Measurements from ENCODE around the gene MACF1. TPM values are rescaled to one million over a fixed set of nuclear protein-coding genes. Genes with fewer than 3 reads are reported as not detected.
A peak's percentile ranks its signal among the peaks of the same experiment; 100 is the strongest.

The MACF1 gene
- total and polyA plus RNA-seq, 7 donors: 38.9 to 162 (median 71.4) TPM

GRCh38 chr1:39268906-39269305, 64.4 kb downstream of the MACF1 start:
- peaks cover 41% of the 10 kb centered on the region for H3K4me1 ChIP-seq
- 52 to 57% (median 56%) methylated on average over 8 of the region's 8 CpGs for WGBS, 3 donors

DNA sequence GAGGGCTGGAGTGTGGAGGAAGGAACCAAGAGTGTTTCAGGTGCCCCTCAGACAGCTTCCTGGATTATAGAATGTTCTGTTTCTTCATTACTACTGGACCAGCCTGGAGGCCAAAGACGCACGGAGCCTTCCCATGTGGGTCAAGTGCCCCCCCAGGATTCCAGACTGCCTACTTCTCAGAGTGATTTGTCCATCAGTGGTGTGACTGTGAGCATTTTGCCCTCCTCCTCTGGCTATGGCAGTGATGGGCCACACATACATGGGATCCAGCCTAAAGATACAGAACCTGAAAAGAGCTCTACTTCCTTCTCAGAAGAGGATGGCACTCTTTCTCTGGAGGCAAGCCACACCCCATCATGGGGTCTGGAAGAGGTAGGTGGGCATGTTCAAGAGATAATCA, 64.9 kb downstream of the MACF1 start:
- peaks cover 41% of the 10 kb centered on the region for H3K4me1 ChIP-seq

More at GRCh38 chr1:39268906-39269305, 64.4 kb downstream of the MACF1 start:
- no peak for ATAC-seq
- Histone ChIP-seq H3K9me3 (no peaks in the 10 kb centered on the region), H3K27ac (peak overlapping the region; percentile 31), H3K4me3 (peak overlapping the region; percentile 37), H3K27me3 (ENCODE audit: insufficient read depth in 3 of 3, low read length in 2 of 3) (no peaks in the 10 kb centered on the region), H3K36me3 (ENCODE audit: insufficient read depth in 1 of 2, low read depth in 1 of 2) (no peaks in the 10 kb centered on the region)
- TF ChIP-seq CTCF (IDR thresholded peaks at IDR 0.05): no peak
- intact Hi-C loops (cut with DNase I): no loop called here
- no peak for DNase-seq

GRCh38 chr1:39269791-39270342, 65.4 kb downstream of the MACF1 start:
- peak; percentile 73 to 87 (median 86) for ATAC-seq
- no peak overlapping the region for H3K4me3 ChIP-seq
- no peak for TF ChIP-seq CTCF (IDR thresholded peaks at IDR 0.05)
- H3K36me3 ChIP-seq (ENCODE audit: insufficient read depth in 1 of 2, low read depth in 1 of 2): no peaks in the 10 kb centered on the region
- H3K9me3 ChIP-seq: no peaks in the 10 kb centered on the region
- DNase-seq: no peak
- H3K4me1 ChIP-seq: peaks cover 41% of the 10 kb centered on the region
- 42 to 76% (median 58%) methylated on average over 4 of the region's 4 CpGs for WGBS, 3 donors
- H3K27ac ChIP-seq: peak overlapping the region; percentile 36
- no peaks in the 10 kb centered on the region for H3K27me3 ChIP-seq (ENCODE audit: insufficient read depth in 3 of 3, low read length in 2 of 3)
- intact Hi-C loops (cut with DNase I): no loop called here

More for the DNA sequence above, 64.9 kb downstream of the MACF1 start:
- Histone ChIP-seq H3K27ac (peak overlapping the region; percentile 36), H3K4me3 (no peak overlapping the region), H3K27me3 (ENCODE audit: insufficient read depth in 3 of 3, low read length in 2 of 3) (no peaks in the 10 kb centered on the region), H3K9me3 (no peaks in the 10 kb centered on the region), H3K36me3 (ENCODE audit: insufficient read depth in 1 of 2, low read depth in 1 of 2) (no peaks in the 10 kb centered on the region)
- ATAC-seq (peak in 1 of 4 donors; percentile 15), DNase-seq (no peak)
- TF ChIP-seq CTCF (IDR thresholded peaks at IDR 0.05): no peak
- WGBS, 3 donors: 57 to 81% (median 60%) methylated on average over 2 of the region's 2 CpGs
- intact Hi-C loops (cut with DNase I): no loop called here

- Histone ChIP-seq H3K4me3 (no peak overlapping the region), H3K27me3 (ENCODE audit: insufficient read depth in 3 of 3, low read length in 2 of 3) (no peaks in the 10 kb centered on the region), H3K4me1 (peaks cover 41% of the 10 kb centered on the region), H3K27ac (peak overlapping the region; percentile 36), H3K36me3 (ENCODE audit: insufficient read depth in 1 of 2, low read depth in 1 of 2) (no peaks in the 10 kb centered on the region), H3K9me3 (no peaks in the 10 kb centered on the region)
- intact Hi-C loops (cut with DNase I): no loop called here
- TF ChIP-seq CTCF (IDR thresholded peaks at IDR 0.05): no peak
- no peak for DNase-seq
- peak in 1 of 4 donors; percentile 14 for ATAC-seq
Observed at GRCh38 chr1:39270368-39270767, 65.9 kb downstream of the MACF1 start.
